ENCODE data around the gene APPBP2. TPM values are rescaled to one million over a fixed set of nuclear protein-coding genes. Genes with fewer than 3 reads are reported as not detected.
"Not testable (repeated sequence)": the region's sequence is repeated elsewhere in the genome, so short reads cannot be mapped to it uniquely, and the experiment has no call there.

Gene APPBP2, protein sequence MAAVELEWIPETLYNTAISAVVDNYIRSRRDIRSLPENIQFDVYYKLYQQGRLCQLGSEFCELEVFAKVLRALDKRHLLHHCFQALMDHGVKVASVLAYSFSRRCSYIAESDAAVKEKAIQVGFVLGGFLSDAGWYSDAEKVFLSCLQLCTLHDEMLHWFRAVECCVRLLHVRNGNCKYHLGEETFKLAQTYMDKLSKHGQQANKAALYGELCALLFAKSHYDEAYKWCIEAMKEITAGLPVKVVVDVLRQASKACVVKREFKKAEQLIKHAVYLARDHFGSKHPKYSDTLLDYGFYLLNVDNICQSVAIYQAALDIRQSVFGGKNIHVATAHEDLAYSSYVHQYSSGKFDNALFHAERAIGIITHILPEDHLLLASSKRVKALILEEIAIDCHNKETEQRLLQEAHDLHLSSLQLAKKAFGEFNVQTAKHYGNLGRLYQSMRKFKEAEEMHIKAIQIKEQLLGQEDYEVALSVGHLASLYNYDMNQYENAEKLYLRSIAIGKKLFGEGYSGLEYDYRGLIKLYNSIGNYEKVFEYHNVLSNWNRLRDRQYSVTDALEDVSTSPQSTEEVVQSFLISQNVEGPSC
- total RNA-seq (2014; rRNA removed; shearing (Covaris generic)): 24.7 and 33.0 TPM in 2 replicates

DNA sequence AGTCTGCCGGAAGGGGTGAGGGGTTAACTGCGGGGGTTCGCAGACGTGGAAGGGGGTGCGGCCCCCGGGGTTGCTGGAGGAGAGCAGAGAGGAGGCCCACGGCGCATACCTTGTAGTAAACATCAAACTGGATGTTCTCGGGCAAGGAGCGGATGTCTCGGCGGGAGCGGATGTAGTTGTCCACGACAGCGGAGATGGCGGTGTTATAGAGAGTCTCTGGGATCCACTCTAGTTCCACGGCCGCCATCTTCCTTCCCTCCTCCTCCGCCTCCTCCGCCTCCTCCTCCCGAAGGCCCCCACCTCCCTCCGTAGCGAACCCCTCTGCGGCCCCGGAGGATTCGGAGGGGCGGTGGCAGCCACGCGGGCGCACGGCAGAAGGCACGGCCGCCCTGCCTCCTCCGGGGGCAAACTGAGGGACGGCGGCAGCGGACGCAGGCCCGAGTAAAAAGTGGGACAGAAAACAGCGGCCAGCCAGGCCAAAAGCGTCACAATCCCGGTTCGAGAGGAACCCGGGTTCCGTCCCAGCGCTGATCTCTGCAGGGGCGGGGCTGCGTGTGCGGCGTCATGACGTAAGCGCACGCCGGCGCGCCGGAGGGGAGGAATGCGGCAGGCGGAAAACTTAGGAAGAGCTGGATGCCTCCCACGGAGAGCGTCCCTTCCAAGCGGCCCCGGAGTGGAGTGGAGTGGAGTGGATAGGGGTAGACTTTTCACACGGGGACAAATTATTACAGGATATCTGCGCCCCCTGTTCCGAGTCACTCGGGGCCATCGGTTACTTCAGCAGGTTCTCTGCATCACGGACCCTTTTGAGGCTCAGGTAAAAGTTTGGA, at the start of gene APPBP2:
TSS of gene APPBP2 (minus strand) at position 558 of the 830 bp plus-strand sequence. CDS start at position 247, 311 bp downstream.
- peak; percentile 84 for DNase-seq (ENCODE audit: low spot score)

DNA sequence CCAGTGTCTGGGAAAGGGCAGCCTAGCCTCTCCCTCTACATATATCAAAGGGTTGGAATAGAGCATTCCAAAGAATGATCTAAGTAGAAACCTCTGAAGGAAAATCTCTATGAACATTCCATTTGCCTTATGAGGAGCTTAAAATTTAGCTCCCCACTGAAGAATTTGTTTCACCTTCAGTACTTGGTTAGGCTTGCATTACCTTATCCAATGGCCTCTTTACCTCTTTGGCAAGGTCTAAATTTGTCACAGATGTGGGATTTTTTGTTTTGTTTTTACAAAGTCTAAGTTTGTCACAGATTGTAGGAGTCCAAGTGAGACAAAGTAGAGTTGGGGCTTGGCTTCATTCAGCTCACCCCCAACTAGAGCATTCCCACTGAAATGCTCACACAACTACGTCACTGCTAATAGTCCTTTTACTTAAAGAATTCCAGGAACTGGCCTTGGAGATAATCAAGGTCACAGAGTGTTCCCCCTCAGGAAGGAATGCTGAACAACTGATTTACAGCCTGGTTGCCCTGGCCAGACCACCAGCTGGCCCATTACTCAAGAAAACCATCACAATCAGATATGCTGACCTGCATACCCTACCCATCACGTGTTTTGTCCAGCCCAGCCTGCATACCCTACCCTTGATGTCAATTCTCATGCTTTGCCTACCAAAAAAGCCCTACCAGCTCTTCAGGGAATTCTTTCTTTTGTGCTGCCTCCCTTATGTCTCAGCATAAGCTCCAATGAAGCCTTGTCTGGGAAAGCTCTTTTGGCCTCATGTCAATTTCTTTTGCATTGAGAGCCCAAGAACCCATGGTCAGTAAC, 47.4 kb upstream of the APPBP2 start:
- DNase-seq (ENCODE audit: low spot score): no peak

DNA sequence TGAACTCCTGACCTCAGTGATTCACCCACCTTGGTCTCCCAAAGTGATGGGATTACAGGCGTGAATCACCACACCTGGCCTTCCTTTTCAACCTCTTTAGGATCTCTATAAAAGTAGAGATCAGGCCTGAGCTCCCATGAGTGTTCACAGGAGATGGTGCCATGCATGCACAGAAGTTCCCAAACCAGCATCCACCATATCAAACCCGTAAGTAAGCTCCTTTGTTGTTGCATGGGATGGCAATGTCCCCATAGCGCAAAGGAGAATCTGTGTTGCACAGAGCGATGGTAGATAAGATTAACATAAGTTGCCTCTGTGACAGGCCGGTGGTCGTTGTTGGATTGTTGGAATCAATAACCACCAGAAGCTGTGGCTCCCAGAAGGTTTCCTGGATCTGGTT, 39.2 kb upstream of the APPBP2 start:
- DNase-seq (ENCODE audit: low spot score): no peak

DNA sequence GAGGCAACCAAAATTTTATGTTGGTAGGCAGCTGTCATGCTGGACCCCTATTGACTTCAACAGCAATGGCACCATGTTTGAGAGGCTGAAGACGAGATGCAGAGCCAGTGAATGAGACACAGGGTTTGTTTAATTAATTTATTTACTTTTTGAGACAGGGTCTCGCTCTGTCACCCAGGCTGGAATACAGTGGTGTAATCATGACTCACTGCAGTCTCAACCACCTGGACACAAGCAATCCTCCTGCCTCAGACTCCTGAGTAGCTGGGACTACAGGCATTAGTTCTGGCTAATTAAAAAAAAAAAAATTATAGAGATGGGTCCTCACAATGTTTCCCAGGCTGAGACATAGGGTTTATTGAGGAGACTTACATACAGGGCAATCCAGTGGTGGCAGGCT, 37.7 kb upstream of the APPBP2 start:
- no peak for DNase-seq (ENCODE audit: low spot score)

DNA sequence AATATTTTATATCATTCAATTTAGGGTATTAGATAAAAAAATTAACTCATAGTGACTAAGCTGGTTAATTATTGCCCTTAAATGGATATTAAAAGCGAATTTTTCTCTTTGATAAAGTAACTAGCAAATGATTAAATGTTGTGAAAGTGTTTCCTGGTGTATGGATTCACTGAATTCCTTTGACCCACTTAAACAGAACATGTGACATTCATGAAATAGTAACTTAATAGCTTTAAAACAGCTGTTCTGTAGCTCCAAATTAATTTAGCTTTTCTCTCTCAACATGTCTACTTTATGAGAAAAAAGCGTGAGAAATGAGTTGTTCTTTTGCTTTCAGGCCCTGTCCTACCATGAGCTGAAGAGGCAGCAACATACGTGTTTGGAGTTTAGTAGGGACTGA, 36.4 kb upstream of the APPBP2 start:
- no peak for DNase-seq (ENCODE audit: low spot score)

DNA sequence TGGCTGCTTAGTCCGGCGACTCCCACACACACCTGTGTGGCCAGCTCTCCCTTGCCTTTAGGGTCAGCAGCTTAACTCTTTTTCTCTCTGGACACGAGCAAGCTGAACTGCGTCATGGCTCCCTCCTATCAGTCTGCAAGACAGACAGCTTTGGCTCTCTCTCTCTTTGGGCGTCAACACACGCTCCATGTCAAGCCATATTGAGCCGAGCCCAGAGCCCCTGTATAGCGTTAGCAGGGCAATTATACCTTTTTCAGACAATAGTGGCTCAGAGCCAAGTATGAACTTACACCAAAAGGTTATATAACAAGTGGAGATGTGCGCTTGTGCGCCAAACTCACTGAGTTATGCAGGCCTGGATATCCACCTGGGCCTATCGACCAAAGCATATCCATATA, 34.8 kb upstream of the APPBP2 start:
- DNase-seq (ENCODE audit: low spot score): no peak

DNA sequence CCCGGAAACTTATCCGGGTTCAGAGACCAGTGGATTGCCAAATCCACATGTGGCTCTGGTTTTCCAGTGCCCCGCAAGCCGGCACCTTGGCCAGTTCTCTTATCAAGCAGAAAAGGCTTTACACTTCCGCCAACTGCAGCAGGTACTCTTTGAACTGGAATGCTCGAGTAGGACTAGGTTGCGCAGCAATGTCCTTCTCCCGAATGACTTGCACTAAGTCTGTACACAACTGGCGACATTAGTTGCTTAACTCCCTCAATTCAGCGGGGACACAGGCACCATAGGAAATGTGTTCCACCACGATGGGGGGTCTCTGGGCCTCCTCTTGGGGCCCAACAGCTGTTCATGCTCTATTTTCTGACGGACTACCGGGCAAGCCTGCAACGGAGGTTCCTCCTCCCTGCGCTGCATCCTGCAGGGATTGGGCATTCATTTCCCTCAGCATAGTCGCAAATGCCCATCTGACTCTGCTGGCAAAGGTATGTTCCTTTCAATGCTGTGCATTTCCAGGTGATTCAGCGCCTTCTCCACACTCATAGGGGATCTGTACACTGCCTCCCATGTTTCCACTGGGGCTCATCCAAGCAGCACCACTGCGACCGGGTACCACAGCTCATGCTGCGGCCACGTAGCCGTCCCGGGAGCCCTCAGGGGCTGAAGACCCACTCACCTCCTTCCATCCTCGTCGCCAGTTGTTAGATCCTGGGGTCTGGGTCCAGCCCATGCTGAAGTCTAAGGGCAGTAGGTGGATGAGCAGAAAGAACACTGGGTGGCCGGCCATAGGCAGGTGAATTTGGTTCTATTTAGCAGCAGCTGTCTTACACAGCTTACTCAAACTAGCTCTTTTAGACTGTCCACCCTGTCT, 34.2 kb upstream of the APPBP2 start:
- DNase-seq (ENCODE audit: low spot score): no peak

DNA sequence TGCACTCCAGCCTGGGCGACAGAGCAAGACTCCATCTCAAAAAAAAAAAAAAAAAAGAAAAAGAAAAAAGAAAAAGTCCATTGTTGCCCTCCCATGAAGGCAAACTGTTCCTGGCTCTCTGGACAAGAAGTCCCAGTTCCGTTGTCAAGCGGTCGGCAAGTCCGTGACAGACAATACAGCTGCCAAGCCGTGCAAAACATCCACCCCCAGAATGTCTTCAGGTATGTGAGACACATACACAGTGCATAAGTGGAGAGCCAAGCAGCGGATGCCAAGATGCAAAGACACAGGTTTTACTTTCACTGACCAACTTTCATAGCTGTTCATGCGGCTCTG, 33.6 kb upstream of the APPBP2 start:
- no peak for DNase-seq (ENCODE audit: low spot score)

DNA sequence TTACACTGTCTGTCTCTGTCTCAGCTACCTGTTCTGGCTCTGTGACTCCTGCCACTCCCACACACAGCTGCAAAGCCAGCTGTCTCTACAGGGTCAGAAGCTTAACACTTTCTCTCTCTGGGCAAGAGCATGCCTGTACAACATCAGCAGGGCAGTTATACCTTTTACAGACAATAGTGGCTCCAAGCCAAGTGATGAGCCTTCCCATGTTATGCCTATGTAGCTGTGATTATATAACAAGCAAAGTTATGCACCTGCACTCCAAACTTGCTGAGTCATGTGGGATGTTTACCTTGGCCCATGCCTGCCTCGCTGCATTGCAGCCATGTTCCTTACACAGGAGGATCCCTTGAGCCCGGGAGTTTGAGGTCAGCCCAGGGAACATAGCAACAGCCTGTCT, 31.8 kb upstream of the APPBP2 start:
- no peak for DNase-seq (ENCODE audit: low spot score)

DNA sequence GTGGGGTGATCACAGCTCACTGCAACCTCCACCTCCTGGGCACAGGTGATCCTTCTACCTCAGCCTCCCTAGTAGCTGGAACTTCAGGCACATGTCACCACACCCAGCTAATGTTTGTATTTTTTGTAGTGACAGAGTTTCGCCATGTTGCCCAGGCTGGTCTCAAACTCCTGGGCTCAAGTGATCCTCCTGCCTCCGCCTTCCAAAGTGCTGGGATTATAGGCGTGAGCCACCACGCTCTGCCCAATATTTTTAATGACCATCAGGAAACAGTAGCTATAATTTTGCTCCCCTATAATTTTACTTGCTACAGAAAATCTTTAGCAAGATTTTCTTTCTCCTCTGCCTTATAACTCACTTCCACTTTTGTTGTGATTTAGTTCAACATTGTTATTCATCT, 29.7 kb upstream of the APPBP2 start:
- DNase-seq (ENCODE audit: low spot score): no peak

DNA sequence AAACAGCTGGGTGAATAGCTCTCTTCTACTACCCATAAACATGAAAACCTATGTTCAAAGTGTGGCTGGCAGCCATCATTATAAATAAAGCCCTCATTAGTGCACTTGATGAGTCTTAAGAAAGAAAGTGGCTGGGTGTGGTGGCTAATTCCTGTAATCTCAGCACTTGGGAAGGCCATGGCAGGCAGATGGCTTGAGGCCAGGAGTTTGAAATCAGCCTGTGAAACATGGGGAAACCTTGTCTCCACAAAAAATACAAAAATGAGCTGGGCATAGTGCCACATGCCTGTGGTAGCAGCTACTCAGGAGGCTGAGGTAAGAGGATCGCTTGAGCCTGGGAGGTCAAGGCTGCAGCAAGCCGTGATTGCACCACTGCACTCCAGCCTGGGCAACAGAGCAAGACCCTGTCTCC, 28.3 kb upstream of the APPBP2 start:
- peak; percentile 92 for DNase-seq (ENCODE audit: low spot score)

DNA sequence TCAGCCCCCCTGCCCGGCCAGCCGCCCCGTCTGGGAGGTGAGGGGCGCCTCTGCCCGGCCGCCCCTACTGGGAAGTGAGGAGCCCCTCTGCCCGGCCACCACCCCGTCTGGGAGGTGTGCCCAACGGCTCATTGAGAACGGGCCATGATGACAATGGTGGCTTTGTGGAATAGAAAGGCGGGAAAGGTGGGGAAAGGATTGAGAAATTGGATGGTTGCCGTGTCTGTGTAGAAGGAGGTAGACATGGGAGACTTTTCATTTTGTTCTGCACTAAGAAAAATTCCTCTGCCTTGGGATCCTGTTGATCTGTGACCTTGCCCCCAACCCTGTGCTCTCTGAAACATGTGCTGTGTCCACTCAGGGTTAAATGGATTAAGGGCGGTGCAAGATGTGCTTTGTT, 26.2 kb upstream of the APPBP2 start:
- DNase-seq (ENCODE audit: low spot score): not testable (repeated sequence)

DNA sequence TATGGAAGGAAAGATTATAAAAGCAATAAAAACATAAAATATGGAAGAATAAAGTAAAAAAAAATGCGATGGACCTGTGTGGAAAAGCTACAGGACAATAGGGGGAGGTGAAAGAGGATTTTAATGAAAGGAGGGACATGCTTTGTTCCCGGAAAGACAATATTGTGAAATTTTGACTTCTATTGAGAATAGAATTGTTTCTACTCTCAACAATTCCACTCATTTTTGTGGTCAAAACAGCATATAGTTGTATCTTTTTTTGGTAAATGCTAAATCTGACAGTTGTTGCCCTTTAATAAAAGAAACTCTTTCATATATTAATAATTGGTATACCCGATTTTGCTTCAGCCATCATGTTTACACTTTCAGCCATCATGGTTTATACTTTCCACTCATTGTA, 22.9 kb upstream of the APPBP2 start:
- no peak for DNase-seq (ENCODE audit: low spot score)

DNA sequence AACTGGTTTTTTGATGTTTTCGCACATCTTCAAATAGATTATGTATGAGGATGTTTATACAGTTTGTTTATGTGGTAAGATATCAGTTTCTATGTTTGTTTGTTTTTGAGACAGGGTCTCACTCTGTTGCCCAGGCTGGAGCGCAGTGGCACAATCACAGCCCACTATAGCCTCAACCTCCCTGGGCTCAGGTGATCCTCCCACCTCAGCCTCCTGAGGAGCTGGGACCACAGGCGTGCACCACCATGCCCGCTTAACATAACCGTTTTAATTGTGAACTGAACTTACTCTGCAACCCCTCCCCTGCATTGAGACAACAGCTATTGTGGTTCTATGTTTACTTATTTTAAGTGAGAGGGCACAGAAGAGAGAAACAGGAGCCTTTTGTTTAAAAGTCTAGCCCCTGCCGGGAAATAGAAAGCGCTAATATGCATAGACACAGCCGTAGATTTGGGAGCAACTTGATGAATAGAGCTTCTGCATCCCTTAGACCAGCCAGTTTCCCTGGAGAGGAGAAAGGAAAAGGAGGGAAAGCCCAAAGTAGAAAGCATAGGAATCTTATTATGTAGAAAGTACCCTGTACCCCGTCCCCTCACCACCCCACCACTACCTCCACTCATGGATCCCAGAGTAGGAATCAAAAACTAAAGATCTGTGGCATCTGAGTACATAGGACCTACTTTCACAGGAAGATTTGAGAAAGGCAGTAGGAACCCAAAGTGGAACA, 19.6 kb upstream of the APPBP2 start:
- no peak for DNase-seq (ENCODE audit: low spot score)

DNA sequence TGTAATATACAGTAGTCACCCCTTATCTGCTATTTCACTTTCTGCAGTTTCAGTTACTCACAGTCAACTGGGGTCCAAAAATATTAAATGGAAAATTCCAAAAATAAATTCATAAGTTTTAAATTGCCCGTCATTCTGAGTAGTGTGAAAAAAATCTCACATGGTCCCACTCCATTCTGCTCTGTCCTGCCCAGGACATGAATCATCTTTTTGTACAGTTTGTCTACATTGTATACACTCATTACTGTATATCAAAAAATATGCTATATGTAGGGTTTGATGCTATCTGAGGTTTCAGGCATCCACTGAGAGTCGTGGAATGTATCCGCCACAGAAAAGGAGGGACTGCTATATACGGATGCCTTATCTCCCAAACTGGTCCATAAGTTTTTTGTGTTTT, 16.0 kb upstream of the APPBP2 start:
- no peak for DNase-seq (ENCODE audit: low spot score)

DNA sequence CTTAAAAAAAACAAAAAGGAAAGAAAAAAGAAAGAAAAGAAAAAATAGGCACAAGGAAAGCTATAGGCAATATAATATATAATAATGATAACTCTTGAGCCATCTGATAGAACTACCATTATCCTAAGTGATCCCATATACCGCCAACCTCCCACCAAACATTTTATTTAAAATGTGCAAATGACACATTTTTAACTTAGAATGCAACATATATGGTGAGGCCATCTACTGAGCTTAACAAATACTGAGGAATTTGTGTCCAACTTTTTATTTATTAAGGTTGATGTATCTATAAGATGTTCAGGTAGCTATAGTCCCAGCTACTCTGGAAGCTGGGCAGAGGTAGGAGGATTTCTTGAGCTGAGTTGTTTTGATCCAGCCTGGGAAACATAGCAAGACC, 14.4 kb upstream of the APPBP2 start:
- DNase-seq (ENCODE audit: low spot score): no peak

DNA sequence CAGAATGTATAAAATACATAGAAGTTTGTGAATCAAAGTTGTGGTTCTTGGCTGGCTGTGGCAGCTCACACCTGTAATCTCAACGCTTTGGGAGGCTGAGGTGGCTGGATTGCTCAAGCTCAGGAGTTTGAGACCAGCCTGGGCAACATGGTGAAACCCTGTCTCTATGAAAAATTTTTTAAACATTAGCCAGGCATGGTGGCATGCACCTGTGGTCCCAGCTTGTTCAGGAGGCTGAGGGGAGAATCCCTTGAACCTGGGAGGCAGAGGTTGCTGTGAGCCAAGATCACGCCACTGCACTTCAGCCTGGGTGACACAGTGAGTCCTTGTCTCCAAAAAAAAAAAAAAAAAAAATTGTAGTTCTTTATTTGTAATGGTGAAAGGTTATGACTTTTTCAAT, 13.8 kb upstream of the APPBP2 start:
- DNase-seq (ENCODE audit: low spot score): no peak

DNA sequence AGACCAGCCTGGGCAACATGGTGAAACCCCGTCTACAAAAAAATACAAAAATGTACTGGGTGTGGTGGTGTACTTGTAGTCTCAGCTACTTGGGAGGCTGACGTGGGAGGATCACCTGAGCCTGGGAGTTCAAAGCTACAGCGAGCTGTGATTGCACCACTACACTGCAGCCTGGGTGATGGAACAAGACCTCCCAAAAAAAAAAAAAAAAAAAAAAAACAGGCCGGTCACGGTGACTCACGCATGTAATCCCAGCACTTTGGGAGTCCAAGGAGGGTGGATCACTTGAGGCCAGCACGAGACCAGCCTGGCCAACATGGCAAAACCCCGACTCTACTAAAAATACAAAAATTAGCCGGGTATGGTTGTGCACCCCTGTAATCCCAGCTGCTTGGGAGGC, 12.7 kb upstream of the APPBP2 start:
- no peak for DNase-seq (ENCODE audit: low spot score)

DNA sequence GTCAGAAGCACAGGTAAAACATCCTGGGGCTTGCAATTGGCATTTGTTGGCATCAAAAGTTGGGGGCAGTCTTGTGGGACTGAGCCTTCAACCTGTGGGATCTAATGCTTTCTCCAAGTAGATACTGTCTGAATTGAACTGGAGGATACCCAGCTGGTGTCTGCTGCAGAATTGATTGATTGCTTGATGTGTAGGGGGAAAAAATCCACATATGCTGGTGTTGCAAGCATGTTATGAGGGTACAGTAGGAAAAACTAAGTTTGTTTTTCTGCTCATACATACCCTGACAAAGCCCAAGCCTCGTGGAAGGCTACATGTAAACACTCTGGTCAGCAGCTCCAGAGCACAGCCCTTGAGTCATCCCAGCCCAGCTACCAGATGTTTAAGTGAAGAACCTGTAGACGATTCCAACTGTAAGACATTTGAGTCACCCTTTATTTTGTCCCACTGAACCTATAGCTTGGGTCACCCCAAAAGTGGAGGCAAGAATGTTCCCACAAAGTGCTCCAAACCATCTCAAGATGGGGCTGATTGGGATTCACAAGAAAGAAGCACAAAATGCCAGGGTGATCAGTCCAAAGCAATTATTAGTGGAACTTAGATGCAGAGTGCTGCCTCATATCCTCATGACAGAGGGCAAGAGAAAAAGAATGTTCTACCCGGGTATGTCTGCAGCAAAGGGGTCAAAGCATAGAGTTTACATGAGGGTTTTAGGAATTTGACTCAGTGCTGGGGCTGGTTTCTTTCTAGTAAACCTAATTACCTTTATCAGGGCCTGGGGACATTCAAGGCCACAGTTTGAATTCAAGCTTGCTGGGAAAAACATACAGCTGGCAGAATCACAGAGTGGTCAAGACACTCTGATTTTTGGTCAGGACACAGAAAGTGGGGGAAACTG, 9.6 kb upstream of the APPBP2 start:
- peak; percentile 79 for DNase-seq (ENCODE audit: low spot score)
